ENCODE results near the gene CBARP. TPM values are rescaled to one million over a fixed set of nuclear protein-coding genes. Genes with fewer than 3 reads are reported as not detected.

The CBARP gene
- total and polyA plus RNA-seq, 2 donors from 2014 or later = 1.0 to 1.1 TPM

DNA sequence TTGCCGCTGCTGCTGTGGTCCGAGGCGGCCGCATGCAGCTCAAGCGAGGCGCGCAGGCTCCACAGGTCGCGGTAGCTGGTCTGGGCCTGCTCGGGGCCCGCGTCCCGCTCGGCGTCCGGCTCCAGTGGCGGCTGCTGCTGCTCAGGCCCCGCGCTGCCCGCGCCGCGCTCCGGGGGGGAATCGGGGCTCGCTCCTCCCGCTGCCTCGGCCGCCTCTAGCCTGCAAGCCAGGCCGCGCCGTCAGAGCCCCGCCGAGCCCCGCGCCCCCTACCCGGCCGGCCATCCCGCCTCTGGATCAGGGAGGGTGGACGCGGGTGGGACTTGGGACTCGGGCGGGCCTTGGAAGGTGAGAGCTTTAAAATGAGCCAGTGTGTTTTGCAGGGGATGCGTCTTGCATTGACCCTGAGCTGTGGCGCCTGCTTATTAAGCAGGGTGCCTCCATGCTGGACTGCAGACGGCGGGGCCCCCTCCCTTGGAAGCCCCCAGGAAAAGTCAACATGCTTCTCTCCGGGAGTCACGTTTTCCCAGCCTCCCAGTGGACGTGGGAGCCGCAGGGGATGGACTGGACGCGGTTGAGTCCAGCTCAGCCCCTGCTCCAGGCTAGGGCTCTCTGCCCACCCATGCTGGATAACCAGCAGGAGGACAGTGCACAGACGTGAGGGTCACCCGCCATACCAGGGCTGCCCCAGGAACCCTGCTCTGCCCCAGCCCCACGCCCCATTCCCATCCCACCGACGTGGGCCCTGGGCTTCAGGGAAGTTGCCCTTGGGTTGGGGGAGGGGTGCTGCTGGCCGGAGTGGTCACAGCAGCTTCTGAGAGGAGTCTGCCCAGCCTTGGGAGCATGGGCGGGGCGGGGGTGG lies 7.7 kb downstream of the CBARP start:
- TF ChIP-seq, protein P1, sequence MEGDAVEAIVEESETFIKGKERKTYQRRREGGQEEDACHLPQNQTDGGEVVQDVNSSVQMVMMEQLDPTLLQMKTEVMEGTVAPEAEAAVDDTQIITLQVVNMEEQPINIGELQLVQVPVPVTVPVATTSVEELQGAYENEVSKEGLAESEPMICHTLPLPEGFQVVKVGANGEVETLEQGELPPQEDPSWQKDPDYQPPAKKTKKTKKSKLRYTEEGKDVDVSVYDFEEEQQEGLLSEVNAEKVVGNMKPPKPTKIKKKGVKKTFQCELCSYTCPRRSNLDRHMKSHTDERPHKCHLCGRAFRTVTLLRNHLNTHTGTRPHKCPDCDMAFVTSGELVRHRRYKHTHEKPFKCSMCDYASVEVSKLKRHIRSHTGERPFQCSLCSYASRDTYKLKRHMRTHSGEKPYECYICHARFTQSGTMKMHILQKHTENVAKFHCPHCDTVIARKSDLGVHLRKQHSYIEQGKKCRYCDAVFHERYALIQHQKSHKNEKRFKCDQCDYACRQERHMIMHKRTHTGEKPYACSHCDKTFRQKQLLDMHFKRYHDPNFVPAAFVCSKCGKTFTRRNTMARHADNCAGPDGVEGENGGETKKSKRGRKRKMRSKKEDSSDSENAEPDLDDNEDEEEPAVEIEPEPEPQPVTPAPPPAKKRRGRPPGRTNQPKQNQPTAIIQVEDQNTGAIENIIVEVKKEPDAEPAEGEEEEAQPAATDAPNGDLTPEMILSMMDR (IDR thresholded peaks at IDR 0.05; ENCODE audit: borderline replicate concordance, extremely low read depth, insufficient read depth) = no peak
- peaks cover 0 to 9% (median 0%) of the 10 kb centered on the region in 3 donors for H3K4me1 ChIP-seq (ENCODE audit: control insufficient read depth in 2 of 3, insufficient read depth in 2 of 3, low read depth in 1 of 3, low read length in 3 of 3)

GRCh38 chr19:1229056-1229923 lies 8.5 kb downstream of the CBARP start:
- Histone ChIP-seq H3K4me3 (ENCODE audit: low read length in 3 of 3) (no peak overlapping the region), H3K27ac (ENCODE audit: low read depth in 2 of 2, low read length in 2 of 2) (no peak overlapping the region), H3K27me3 (ENCODE audit: control insufficient read depth, insufficient read depth, low read length) (no peaks in the 10 kb centered on the region), H3K9me3 (ENCODE audit: control insufficient read depth in 2 of 3, insufficient read depth in 1 of 3, low read length in 3 of 3) (no peaks in the 10 kb centered on the region), H3K9ac (ENCODE audit: low read length in 3 of 3) (no peak overlapping the region), H3K4me1 (ENCODE audit: control insufficient read depth in 2 of 3, insufficient read depth in 2 of 3, low read depth in 1 of 3, low read length in 3 of 3) (peaks cover 0 to 9% (median 0%) of the 10 kb centered on the region in 3 donors), H3K36me3 (ENCODE audit: control insufficient read depth in 2 of 3, insufficient read depth in 3 of 3, low read length in 3 of 3) (no peaks in the 10 kb centered on the region)
- TF ChIP-seq, protein P1 (IDR thresholded peaks at IDR 0.05; ENCODE audit: borderline replicate concordance, extremely low read depth, insufficient read depth) = no peak
- DNase-seq (no peak), FAIRE-seq (no peak)
- intact Hi-C loops (cut with DNase I) = no loop called here

More for the DNA sequence above, 7.7 kb downstream of the CBARP start:
- DNase-seq (no peak), FAIRE-seq (no peak)
- H3K27me3 ChIP-seq (ENCODE audit: control insufficient read depth, insufficient read depth, low read length) = no peaks in the 10 kb centered on the region
- intact Hi-C loops (cut with DNase I) = no loop called here
- no peak overlapping the region for H3K4me3 ChIP-seq (ENCODE audit: low read length in 3 of 3)
- H3K9me3 ChIP-seq (ENCODE audit: control insufficient read depth in 2 of 3, insufficient read depth in 1 of 3, low read length in 3 of 3) = no peaks in the 10 kb centered on the region
- no peak overlapping the region for H3K9ac ChIP-seq (ENCODE audit: low read length in 3 of 3)
- no peak overlapping the region for H3K27ac ChIP-seq (ENCODE audit: low read depth in 2 of 2, low read length in 2 of 2)
- no peaks in the 10 kb centered on the region for H3K36me3 ChIP-seq (ENCODE audit: control insufficient read depth in 2 of 3, insufficient read depth in 3 of 3, low read length in 3 of 3)

- Histone ChIP-seq H3K4me1 (ENCODE audit: control insufficient read depth in 2 of 3, insufficient read depth in 2 of 3, low read depth in 1 of 3, low read length in 3 of 3) (peaks cover 0 to 9% (median 0%) of the 10 kb centered on the region in 3 donors), H3K4me3 (ENCODE audit: low read length in 3 of 3) (no peak overlapping the region), H3K9ac (ENCODE audit: low read length in 3 of 3) (no peak overlapping the region), H3K27me3 (ENCODE audit: control insufficient read depth, insufficient read depth, low read length) (no peaks in the 10 kb centered on the region), H3K9me3 (ENCODE audit: control insufficient read depth in 2 of 3, insufficient read depth in 1 of 3, low read length in 3 of 3) (no peaks in the 10 kb centered on the region), H3K36me3 (ENCODE audit: control insufficient read depth in 2 of 3, insufficient read depth in 3 of 3, low read length in 3 of 3) (no peaks in the 10 kb centered on the region), H3K27ac (ENCODE audit: low read depth in 2 of 2, low read length in 2 of 2) (no peak overlapping the region)
- intact Hi-C loops (cut with DNase I) = no loop called here
- TF ChIP-seq, protein P1 (IDR thresholded peaks at IDR 0.05; ENCODE audit: borderline replicate concordance, extremely low read depth, insufficient read depth) = no peak
- DNase-seq (no peak), FAIRE-seq (no peak)
Measured at GRCh38 chr19:1228161-1228957, 9.4 kb downstream of the CBARP start.

All from kidney (tissue), 14 donors.